HG03280 (cell line): ENCODE data around the gene H6PD.

Experiments
- ATAC-seq: cut with Tn5 transposase; IDR thresholded peaks from one replicate; pipeline ENCODE4 v1.9.1; 2021; ENCODE audit warnings: mild to moderate bottlenecking, moderate library complexity; ENCODE audit not compliant: unreplicated experiment

The H6PD gene

GRCh38 chr1:9314711-9315379, 80.3 kb downstream of the H6PD start:
- ATAC-seq = no peak

GRCh38 chr1:9315411-9316079, 81.0 kb downstream of the H6PD start:
- no peak for ATAC-seq

- ATAC-seq = no peak
These were observed 81.5 kb downstream of the H6PD start for GRCh38 chr1:9316080-9316444.

DNA sequence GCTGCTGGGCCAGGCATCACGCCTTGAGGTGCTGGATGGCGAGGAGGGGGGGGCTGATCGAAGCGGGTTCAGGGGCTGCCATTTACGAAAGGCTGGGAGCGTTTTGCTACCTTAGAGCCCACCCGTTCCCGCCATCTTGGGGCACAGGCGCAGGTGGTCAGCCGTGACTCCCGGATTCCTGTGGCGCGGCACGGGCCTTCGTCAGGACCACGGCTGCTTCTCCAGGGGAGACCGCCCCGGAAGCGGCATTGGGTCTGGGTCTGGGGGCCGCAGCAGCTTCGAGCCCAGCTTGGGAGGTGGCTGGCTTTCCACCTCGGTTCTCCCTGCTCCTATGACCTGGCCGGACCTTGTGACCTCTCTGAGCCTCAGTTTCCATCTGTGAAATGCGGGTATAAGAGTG, 81.9 kb downstream of the H6PD start:
- no peak for ATAC-seq

GRCh38 chr1:9317072-9317471, 82.5 kb downstream of the H6PD start:
- no peak for ATAC-seq

DNA sequence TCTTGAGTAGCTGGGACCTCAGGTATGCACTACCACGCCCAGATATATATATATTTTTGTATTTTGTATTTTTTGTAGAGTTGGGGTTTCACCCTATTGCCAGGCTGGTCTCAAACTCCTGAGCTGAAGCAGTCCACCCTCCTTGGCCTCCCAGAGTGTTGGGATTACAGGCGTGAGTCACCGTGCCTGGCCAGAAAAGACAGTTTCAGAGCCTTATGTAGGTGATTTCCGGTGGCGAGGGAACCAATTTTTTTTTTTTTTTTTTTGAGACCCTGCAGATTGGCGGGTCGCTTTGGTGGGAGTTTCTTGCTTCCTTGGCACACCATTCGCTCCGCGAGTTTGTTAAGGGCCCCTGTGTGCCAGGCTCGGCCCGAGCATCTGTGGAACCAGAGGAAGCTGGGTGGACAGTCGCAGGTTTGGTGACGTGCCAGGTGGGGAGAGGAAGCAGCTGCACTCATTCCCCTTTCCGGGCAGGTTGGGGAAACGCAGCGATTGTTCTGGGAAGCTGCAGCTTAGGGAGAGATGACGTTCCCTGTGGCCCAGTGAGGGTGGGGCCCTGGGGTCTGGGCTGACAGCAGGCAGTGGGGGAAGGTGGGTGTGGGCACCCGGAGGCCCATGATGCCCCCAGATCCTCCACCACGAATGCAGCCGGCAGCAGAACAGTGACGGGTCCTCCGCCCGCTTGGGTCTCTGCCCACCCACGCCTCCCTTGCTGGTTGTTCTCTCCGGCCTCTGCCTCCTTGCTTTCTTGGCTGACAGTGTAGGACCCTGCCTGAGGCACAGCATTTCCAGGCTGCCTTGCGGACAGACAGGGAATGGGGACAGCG, 83.2 kb downstream of the H6PD start:
- no peak for ATAC-seq

- ATAC-seq = no peak
These were observed 84.7 kb downstream of the H6PD start for GRCh38 chr1:9319208-9319788.

- no peak for ATAC-seq
These were observed 85.4 kb downstream of the H6PD start for GRCh38 chr1:9319789-9320519.
